ENCODE results near the gene ASCL5.

Gene ASCL5

GRCh38 chr1:201153474-201154388, 26.7 kb upstream of the ASCL5 start:
- peak; percentile 64 for DNase-seq (ENCODE audit: low spot score)

GRCh38 chr1:201149400-201149799, 22.4 kb upstream of the ASCL5 start:
- peak; percentile 71 for DNase-seq (ENCODE audit: low spot score)

GRCh38 chr1:201147396-201148015, 20.5 kb upstream of the ASCL5 start:
- no peak for DNase-seq (ENCODE audit: low spot score)

GRCh38 chr1:201146626-201147390, 19.8 kb upstream of the ASCL5 start:
- DNase-seq (ENCODE audit: low spot score) = no peak

GRCh38 chr1:201145816-201146215, 18.8 kb upstream of the ASCL5 start:
- DNase-seq (ENCODE audit: low spot score) = no peak

- DNase-seq (ENCODE audit: low spot score) = no peak
Observed at GRCh38 chr1:201145132-201145531, 18.1 kb upstream of the ASCL5 start.

GRCh38 chr1:201144701-201145100, 17.7 kb upstream of the ASCL5 start:
- DNase-seq (ENCODE audit: low spot score) = no peak

- DNase-seq (ENCODE audit: low spot score) = no peak
Observed at GRCh38 chr1:201143726-201144635, 17.0 kb upstream of the ASCL5 start.

- DNase-seq (ENCODE audit: low spot score) = no peak
Observed at GRCh38 chr1:201142849-201143725, 16.1 kb upstream of the ASCL5 start.

GRCh38 chr1:201142011-201142848, 15.2 kb upstream of the ASCL5 start:
- DNase-seq (ENCODE audit: low spot score) = no peak

GRCh38 chr1:201141418-201141817, 14.4 kb upstream of the ASCL5 start:
- no peak for DNase-seq (ENCODE audit: low spot score)

GRCh38 chr1:201140941-201141260, 13.9 kb upstream of the ASCL5 start:
- no peak for DNase-seq (ENCODE audit: low spot score)

- no peak for DNase-seq (ENCODE audit: low spot score)
Observed at GRCh38 chr1:201140235-201140940, 13.4 kb upstream of the ASCL5 start.

- DNase-seq (ENCODE audit: low spot score) = no peak
Observed at GRCh38 chr1:201139756-201140155, 12.8 kb upstream of the ASCL5 start.

GRCh38 chr1:201139306-201139705, 12.3 kb upstream of the ASCL5 start:
- no peak for DNase-seq (ENCODE audit: low spot score)

GRCh38 chr1:201138311-201138840, 11.4 kb upstream of the ASCL5 start:
- no peak for DNase-seq (ENCODE audit: low spot score)

GRCh38 chr1:201137579-201138310, 10.8 kb upstream of the ASCL5 start:
- no peak for DNase-seq (ENCODE audit: low spot score)

- DNase-seq (ENCODE audit: low spot score) = no peak
Observed at GRCh38 chr1:201137024-201137392, 10.0 kb upstream of the ASCL5 start.
